H1 (cell line): ENCODE results near the gene P4HB. TPM values are rescaled to one million over a fixed set of nuclear protein-coding genes. Genes with fewer than 3 reads are reported as not detected.

Source experiments
- CTCF ChIA-PET: fragments of 300-600 bp; sonication (Branson Sonifier 250); formaldehyde crosslinking; loops from one replicate; lab custom pipeline; 2021; ENCODE audit not compliant: partially characterized antibody; lab: Charles Lee
- POLR2A ChIA-PET: fragments of 300-600 bp; sonication (Branson Sonifier 250); formaldehyde crosslinking; loops from one replicate; lab custom pipeline; 2021; ENCODE audit warnings: inconsistent platforms; ENCODE audit not compliant: partially characterized antibody; lab: Charles Lee
- DNase-seq, 2 experiments: peaks; one replicate each; pipeline versions ENCODE4 v3.0.0 to v3.0.0-alpha.2; 2010 to 2022; ENCODE audit warnings: low spot score in 2 of 2, low read depth in 1 of 2, mixed read lengths in 1 of 2
- FAIRE-seq: peaks from 2 replicates; lab custom pipeline; 2011; peaks lifted over from hg19 to GRCh38; lab: Jason Lieb, UNC
- H2AFZ ChIP-seq: 2 replicates; pipeline ENCODE4 v1.8.1; 2012; ENCODE audit warnings: low read length, inconsistent platforms
- H2AK5ac ChIP-seq: 2 replicates; pipeline ENCODE4 v1.6.1; 2013; ENCODE audit warnings: low read depth, low read length
- H2BK120ac ChIP-seq: replicated peaks from 2 replicates; pipeline ENCODE3; 2013; ENCODE audit warnings: low read depth, low read length, inconsistent platforms
- H2BK12ac ChIP-seq: 2 replicates; pipeline ENCODE4 v1.6.1; 2013; ENCODE audit warnings: low read depth, low read length
- H2BK15ac ChIP-seq: 2 replicates; pipeline ENCODE4 v1.6.1; 2013; ENCODE audit warnings: low read length
- H2BK20ac ChIP-seq: 2 replicates; pipeline ENCODE4 v1.6.1; 2013; ENCODE audit warnings: low read length
- H2BK5ac ChIP-seq: 2 replicates; pipeline ENCODE4 v1.6.1; 2013; ENCODE audit warnings: low read depth, low read length
- H3K14ac ChIP-seq: 2 replicates; pipeline ENCODE4 v1.6.1; 2013; ENCODE audit warnings: inconsistent platforms; ENCODE audit not compliant: insufficient read length
- H3K18ac ChIP-seq: 2 replicates; pipeline ENCODE4 v1.6.1; 2013; ENCODE audit warnings: low read length; ENCODE audit errors: extremely low read depth
- H3K23ac ChIP-seq: 2 replicates; pipeline ENCODE4 v1.6.1; 2013; ENCODE audit warnings: inconsistent platforms; ENCODE audit not compliant: insufficient read length
- H3K23me2 ChIP-seq: 2 replicates; pipeline ENCODE4 v1.6.1; 2013; ENCODE audit warnings: low read depth, low read length
- H3K27ac ChIP-seq: 2 replicates; pipeline ENCODE4 v1.6.1; 2011; ENCODE audit warnings: low read depth, low read length, inconsistent platforms
- H3K27me3 ChIP-seq, 4 experiments: replicated peaks in 1 of 4; 1 replicate in 1 of 4; 2 replicates in 3 of 4; pipeline versions ENCODE4 v1.6.1 to v1.8.1; 2011 to 2013; ENCODE audit warnings: low read length in 3 of 4, mild to moderate bottlenecking in 3 of 4, inconsistent platforms in 2 of 4, mixed read lengths in 2 of 4, moderate library complexity in 1 of 4; ENCODE audit not compliant: control insufficient read depth in 3 of 4, insufficient read depth in 3 of 4; ENCODE audit errors: extremely low read depth in 1 of 4
- H3K36me3 ChIP-seq, 4 experiments: 2 replicates each; pipeline versions ENCODE4 v1.6.1 to v1.8.1; 2011 to 2013; ENCODE audit warnings: mild to moderate bottlenecking in 4 of 4, low read length in 3 of 4, moderate library complexity in 2 of 4, control low read depth in 1 of 4, inconsistent platforms in 1 of 4; ENCODE audit not compliant: insufficient read depth in 4 of 4, control insufficient read depth in 2 of 4
- H3K4ac ChIP-seq: replicated peaks from 2 replicates; pipeline ENCODE3; 2013; ENCODE audit warnings: low read length, low read depth, mixed read lengths, inconsistent platforms; ENCODE audit not compliant: insufficient read length
- H3K4me1 ChIP-seq, 4 experiments: replicated peaks in 1 of 4; 1 replicate in 1 of 4; 2 replicates in 3 of 4; pipeline versions ENCODE4 v1.6.1 to v1.8.1; 2011 to 2013; ENCODE audit warnings: low read length in 3 of 4, inconsistent platforms in 2 of 4, mixed read lengths in 1 of 4; ENCODE audit not compliant: insufficient read depth in 4 of 4, control insufficient read depth in 3 of 4
- H3K4me2 ChIP-seq, 2 experiments: 2 replicates each; pipeline versions ENCODE4 v1.6.1 to v1.8.1; 2011 to 2013; ENCODE audit warnings: low read depth in 2 of 2, low read length in 2 of 2, control low read depth in 1 of 2, inconsistent platforms in 1 of 2, mild to moderate bottlenecking in 1 of 2; ENCODE audit not compliant: insufficient read depth in 1 of 2
- H3K4me3 ChIP-seq, 4 experiments: fragments of 200-600, 300-600 bp in 1 of 4; sonication (generic), shearing (Covaris generic), sonication (Bioruptor Twin) in 1 of 4; 2 replicates each; pipeline versions ENCODE4 v1.5.1 to v1.8.1; 2011 to 2016; ENCODE audit warnings: low read length in 4 of 4, low read depth in 3 of 4, control low read depth in 2 of 4, inconsistent platforms in 2 of 4, mild to moderate bottlenecking in 2 of 4, mixed read lengths in 1 of 4, moderate library complexity in 1 of 4; ENCODE audit not compliant: insufficient read depth in 2 of 4; ENCODE audit errors: extremely low read depth in 1 of 4
- H3K56ac ChIP-seq: replicated peaks from 2 replicates; pipeline ENCODE3; 2013; ENCODE audit warnings: low read depth, mild to moderate bottlenecking, mixed read lengths, low read length, inconsistent platforms; ENCODE audit not compliant: insufficient read length
- H3K79me1 ChIP-seq: 2 replicates; pipeline ENCODE4 v1.6.1; 2013; ENCODE audit warnings: low read depth, low read length, control low read depth
- H3K79me2 ChIP-seq, 2 experiments: 2 replicates each; pipeline versions ENCODE4 v1.6.1 to v1.8.1; 2012 to 2013; ENCODE audit warnings: low read length in 2 of 2, mild to moderate bottlenecking in 2 of 2, inconsistent platforms in 1 of 2; ENCODE audit not compliant: insufficient read depth in 2 of 2, control insufficient read depth in 1 of 2
- H3K9ac ChIP-seq, 4 experiments: replicated peaks in 1 of 4; 1 replicate in 1 of 4; 2 replicates in 3 of 4; pipeline versions ENCODE4 v1.6.1 to v1.8.1; 2011 to 2013; ENCODE audit warnings: low read depth in 3 of 4, low read length in 3 of 4, control low read depth in 2 of 4, mild to moderate bottlenecking in 2 of 4, moderate library complexity in 2 of 4, inconsistent platforms in 1 of 4; ENCODE audit errors: extremely low read depth in 1 of 4
- H3K9me3 ChIP-seq, 2 experiments: 2 replicates each; pipeline versions ENCODE4 v1.6.1 to v1.8.1; 2012 to 2013; ENCODE audit warnings: mild to moderate bottlenecking in 2 of 2, moderate library complexity in 2 of 2, control low read depth in 1 of 2, inconsistent platforms in 1 of 2, low read depth in 1 of 2, low read length in 1 of 2, mixed read lengths in 1 of 2; ENCODE audit not compliant: insufficient read depth in 2 of 2
- H4K20me1 ChIP-seq, 2 experiments: replicated peaks in 1 of 2; 2 replicates each; pipeline versions ENCODE3 to v1.8.1; 2011 to 2013; ENCODE audit warnings: inconsistent platforms in 2 of 2, low read length in 2 of 2, mild to moderate bottlenecking in 1 of 2; ENCODE audit not compliant: insufficient read depth in 2 of 2, control insufficient read depth in 1 of 2
- H4K5ac ChIP-seq: 2 replicates; pipeline ENCODE4 v1.6.1; 2013; ENCODE audit warnings: low read length, low read depth, mixed read lengths, inconsistent platforms; ENCODE audit not compliant: insufficient read length
- H4K8ac ChIP-seq: 2 replicates; pipeline ENCODE4 v1.8.0; 2013; ENCODE audit warnings: mild to moderate bottlenecking, moderate library complexity, low read length, inconsistent platforms; ENCODE audit not compliant: insufficient read depth; ENCODE audit errors: extremely low read depth
- H4K91ac ChIP-seq: replicated peaks from 2 replicates; pipeline ENCODE3; 2013; ENCODE audit warnings: low read length, mixed read lengths, inconsistent platforms; ENCODE audit not compliant: insufficient read length
- ASH2L ChIP-seq: fragments of 200-600, 300-600 bp; sonication (generic); IDR thresholded peaks from one replicate; pipeline ENCODE4 v1.7.1; 2017; ENCODE audit warnings: low read length
- BCL11A ChIP-seq, 2 experiments: IDR thresholded peaks; one replicate each; pipeline ENCODE4 v1.6.1; 2011; ENCODE audit warnings: low read depth in 2 of 2, low read length in 2 of 2, mild to moderate bottlenecking in 2 of 2
- CBX5 ChIP-seq: fragments of 300-800, 300-1000 bp; sonication (generic); IDR thresholded peaks from 2 replicates; pipeline ENCODE4 v1.7.1; 2016; ENCODE audit warnings: antibody characterized with exemption, low read length, low read depth
- EP300 ChIP-seq, 2 experiments: IDR thresholded peaks; 1 replicate in 1 of 2; 2 replicates in 1 of 2; pipeline ENCODE4 v1.6.1; 2011 to 2012; ENCODE audit warnings: low read depth in 2 of 2, low read length in 2 of 2, mild to moderate bottlenecking in 2 of 2, borderline replicate concordance in 1 of 2, inconsistent platforms in 1 of 2, moderate library complexity in 1 of 2
- NRF1 ChIP-seq: IDR thresholded peaks from 2 replicates; pipeline ENCODE4 v1.6.1; 2011; ENCODE audit warnings: mild to moderate bottlenecking, low read depth, low read length, improper control_type of control experiment
- RBBP5 ChIP-seq: IDR thresholded peaks from 2 replicates; pipeline ENCODE4 v1.7.1; 2012; ENCODE audit warnings: low read depth, mild to moderate bottlenecking, inconsistent platforms, low read length, moderate library complexity, borderline replicate concordance
- RNF2 ChIP-seq: fragments of 200-900, 300-1000 bp; sonication (generic); IDR thresholded peaks from 2 replicates; pipeline ENCODE4 v1.7.1; 2016; ENCODE audit warnings: borderline replicate concordance, low read depth, mild to moderate bottlenecking, antibody characterized with exemption, low read length; ENCODE audit not compliant: poor library complexity, severe bottlenecking; ENCODE audit errors: missing control alignments
- SIRT6 ChIP-seq: IDR thresholded peaks from one replicate; pipeline ENCODE4 v1.7.1; 2012; ENCODE audit warnings: low read length, inconsistent platforms
- SP1 ChIP-seq: IDR thresholded peaks from 2 replicates; pipeline ENCODE4 v1.6.1; 2011; ENCODE audit warnings: low read depth, low read length
- SP4 ChIP-seq: IDR thresholded peaks from 2 replicates; pipeline ENCODE4 v1.6.1; 2012; ENCODE audit warnings: low read length, inconsistent platforms
- WGBS, 2 experiments: shearing (Covaris generic) in 1 of 2; methylation state at CpG; one replicate each; pipeline versions ENCODE4 v1.1.6 to v1.1.7; 2013 to 2015; ENCODE audit warnings: low lambda C conversion rate in 2 of 2, mixed read lengths in 2 of 2, inconsistent platforms in 1 of 2, low coverage in 1 of 2, missing lambda C conversion rate in 1 of 2; ENCODE audit not compliant: insufficient replicate concordance in 2 of 2, insufficient coverage in 1 of 2, insufficient read length in 1 of 2; ENCODE audit errors: extremely low coverage in 1 of 2, missing lambda C conversion rate in 1 of 2; 5-methylcytosine and 5-hydroxymethylcytosine counted together
- polyA plus RNA-seq, 7 experiments: library from polyadenylated mRNA; depleted of rRNA in 3 of 7; stranded (reverse) in 5 of 7; unstranded in 2 of 7; fragments of >200 nt in 5 of 7; fragments of 200-250 nt in 2 of 7; gene quantifications; 1 replicate in 5 of 7; 2 replicates in 1 of 7; 4 replicates in 1 of 7; pipeline versions ENCODE4 v1.2.1 to v1.2.3, GENCODE V29; 2011 to 2013; ENCODE audit warnings: missing spikeins in 2 of 7, mixed read lengths in 2 of 7
- total RNA-seq: library from RNA; stranded (reverse); fragmentation: NEBNext Ultra II Directional; extraction: Animal tissue kit (Norgen Biotek cat#: 25700); gene quantifications from 2 replicates; pipeline ENCODE4 v1.2.1, GENCODE V29; 2021
- TF ChIP-seq, protein P1 (sequence below), 3 experiments: IDR thresholded peaks; 1 replicate in 2 of 3; 2 replicates in 1 of 3; pipeline versions ENCODE4 v1.5.1 to v1.6.1; 2011; ENCODE audit warnings: low read length in 3 of 3, mild to moderate bottlenecking in 3 of 3, inconsistent platforms in 2 of 3, low read depth in 1 of 3, moderate library complexity in 1 of 3; ENCODE audit not compliant: insufficient read depth in 1 of 3; ENCODE audit errors: control extremely low read depth in 1 of 3

Gene P4HB
- total and polyA plus RNA-seq, 2 of the 8 experiments (the other 6 are each of a cell fraction or from before 2014, with no cell fraction given) = 41.4 to 379 TPM

DNA sequence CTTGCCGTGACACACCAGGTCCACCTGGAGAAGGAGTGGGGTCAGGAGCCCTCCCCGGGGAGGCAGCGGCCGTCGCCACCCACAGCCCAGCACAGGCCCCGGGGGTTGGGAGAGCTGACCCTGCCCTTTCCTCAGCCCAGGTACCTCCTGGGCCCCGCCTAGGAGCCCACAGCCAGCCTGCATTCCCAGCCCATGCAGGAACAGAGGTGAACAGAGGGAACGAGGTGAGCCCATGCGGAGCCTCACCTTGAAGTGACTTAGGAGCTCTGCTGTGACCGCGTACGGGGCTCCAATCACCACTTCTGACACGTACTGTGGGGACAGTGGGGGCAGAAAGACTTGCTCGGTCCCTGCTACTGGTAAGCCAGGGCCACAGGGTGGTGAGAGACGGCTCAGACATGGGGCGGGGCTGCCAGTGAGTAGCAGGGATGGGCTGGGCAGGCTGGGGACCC is 45.1 kb upstream of the P4HB start:
- no peak overlapping the region for H3K4ac ChIP-seq
- H3K23me2 ChIP-seq = peaks cover 9% of the 10 kb centered on the region; the same call in 1 of the 2 replicates
- H4K20me1 ChIP-seq = peaks cover 5 to 19% of the 10 kb centered on the region in 2 experiments
- peaks cover 2% of the 10 kb centered on the region; the same call in 1 of the 2 replicates for H3K79me1 ChIP-seq
- POLR2A ChIA-PET = interaction anchor here (0.7 to 2.0 kb wide), 7 partner anchors 9 to 115 kb away, joined by 3 to 11 read pairs (median 3); partner anchors contain the start of gene ANAPC11
- no peak overlapping the region for H4K91ac ChIP-seq
- no peak overlapping the region for H3K14ac ChIP-seq
- H2AFZ ChIP-seq = no peak overlapping the region
- H3K23ac ChIP-seq = no peak overlapping the region
- no peak overlapping the region for H2BK12ac ChIP-seq
- no peaks in the 10 kb centered on the region for H3K79me2 ChIP-seq
- H2BK15ac ChIP-seq = no peak overlapping the region
- H2BK20ac ChIP-seq = no peak overlapping the region
- peaks cover 0 to 14% (median 8%) of the 10 kb centered on the region in 4 experiments; a peak in 4 of 7 replicates for H3K4me1 ChIP-seq
- no peak for FAIRE-seq
- no peaks in the 10 kb centered on the region for H3K9me3 ChIP-seq
- 87% methylated on average over 14 of the region's 16 CpGs; no CpG with 5 or more reads in 1 of the 2 experiments for WGBS, 2 experiments
- H4K8ac ChIP-seq = no peak overlapping the region; the same call in 1 of the 2 replicates
- H3K56ac ChIP-seq = no peak overlapping the region
- H4K5ac ChIP-seq = no peak overlapping the region
- no peak overlapping the region for H3K9ac ChIP-seq
- no peak overlapping the region for H2BK5ac ChIP-seq
- CTCF ChIA-PET = interaction anchor here (0.6 to 0.8 kb wide), 2 partner anchors 36 to 164 kb away, joined by 3 read pairs; no protein-coding TSS in a partner anchor
- TF ChIP-seq ASH2L (no peak), SIRT6 (no peak), NRF1 (no peak), CBX5 (no peak), RBBP5 (no peak), RNF2 (no peak), SP4 (no peak), BCL11A (IDR thresholded peaks at IDR 0.05; ENCODE audit: low read depth in 2 of 2, low read length in 2 of 2) (no peak), EP300 (IDR thresholded peaks at IDR 0.05; ENCODE audit: borderline replicate concordance in 1 of 2, low read depth in 2 of 2, low read length in 2 of 2) (no peak), SP1 (no peak)
- TF ChIP-seq, protein P1, sequence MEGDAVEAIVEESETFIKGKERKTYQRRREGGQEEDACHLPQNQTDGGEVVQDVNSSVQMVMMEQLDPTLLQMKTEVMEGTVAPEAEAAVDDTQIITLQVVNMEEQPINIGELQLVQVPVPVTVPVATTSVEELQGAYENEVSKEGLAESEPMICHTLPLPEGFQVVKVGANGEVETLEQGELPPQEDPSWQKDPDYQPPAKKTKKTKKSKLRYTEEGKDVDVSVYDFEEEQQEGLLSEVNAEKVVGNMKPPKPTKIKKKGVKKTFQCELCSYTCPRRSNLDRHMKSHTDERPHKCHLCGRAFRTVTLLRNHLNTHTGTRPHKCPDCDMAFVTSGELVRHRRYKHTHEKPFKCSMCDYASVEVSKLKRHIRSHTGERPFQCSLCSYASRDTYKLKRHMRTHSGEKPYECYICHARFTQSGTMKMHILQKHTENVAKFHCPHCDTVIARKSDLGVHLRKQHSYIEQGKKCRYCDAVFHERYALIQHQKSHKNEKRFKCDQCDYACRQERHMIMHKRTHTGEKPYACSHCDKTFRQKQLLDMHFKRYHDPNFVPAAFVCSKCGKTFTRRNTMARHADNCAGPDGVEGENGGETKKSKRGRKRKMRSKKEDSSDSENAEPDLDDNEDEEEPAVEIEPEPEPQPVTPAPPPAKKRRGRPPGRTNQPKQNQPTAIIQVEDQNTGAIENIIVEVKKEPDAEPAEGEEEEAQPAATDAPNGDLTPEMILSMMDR (IDR thresholded peaks at IDR 0.05; ENCODE audit: control extremely low read depth in 1 of 3, insufficient read depth in 1 of 3, low read depth in 1 of 3, low read length in 3 of 3) = no peak
- H3K27me3 ChIP-seq = peaks cover 0 to 27% (median 16%) of the 10 kb centered on the region in 4 experiments; a peak in 5 of 7 replicates
- H3K18ac ChIP-seq = no peak overlapping the region
- no peak for DNase-seq
- H2AK5ac ChIP-seq = no peak overlapping the region
- no peaks in the 10 kb centered on the region; a peak in 3 of 8 replicates for H3K36me3 ChIP-seq
- no peak overlapping the region for H2BK120ac ChIP-seq
- no peak overlapping the region for H3K4me3 ChIP-seq
- no peak overlapping the region for H3K4me2 ChIP-seq
- no peak overlapping the region for H3K27ac ChIP-seq
